Stimulated activated CD8-positive, alpha-beta memory T cell treated with anti-CD3 and anti-CD28 coated beads, Interleukin-15, amount 100 ng/mL, for 1 hour (primary cell): Measurements from ENCODE around the gene RELA.
"Not testable (repeated sequence)": the region's sequence is repeated elsewhere in the genome, so short reads cannot be mapped to it uniquely, and the experiment has no call there.

ENCODE experiments used
- DNase-seq: peaks from one replicate; pipeline ENCODE4 v3.0.0-alpha.2; 2020; ENCODE audit warnings: low read depth

RELA gene

DNA sequence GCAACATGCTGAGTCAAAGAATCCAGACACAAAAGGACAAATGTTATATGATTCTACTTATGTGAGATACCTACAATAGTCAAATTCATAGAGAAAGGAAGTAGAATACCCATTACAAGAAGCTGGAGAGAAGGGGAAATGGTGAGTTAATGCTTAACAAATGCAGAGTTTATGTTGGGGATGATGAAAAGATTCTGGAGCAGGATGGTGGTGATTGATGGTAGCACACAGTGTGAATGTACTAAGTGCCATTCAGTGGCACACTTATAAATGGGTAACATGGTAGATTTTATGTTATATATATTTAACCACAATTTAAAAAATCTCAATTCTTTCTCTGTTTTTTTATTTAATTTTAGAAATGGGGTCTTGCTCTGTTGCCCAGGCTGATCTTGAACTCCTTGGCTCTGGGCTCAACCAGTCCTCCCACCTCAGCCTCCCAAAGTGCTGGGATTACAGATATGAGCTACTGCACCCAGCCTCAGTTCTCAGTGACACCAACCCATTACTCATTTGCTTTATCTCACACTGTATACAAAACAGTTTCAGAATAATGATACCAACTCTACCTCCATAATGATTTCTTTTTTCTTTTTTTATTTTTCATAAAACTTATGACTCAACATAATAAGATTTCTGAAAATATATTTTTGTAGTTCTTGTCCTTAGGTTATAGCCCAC lies 9.6 kb upstream of the RELA start:
- DNase-seq = no peak

DNA sequence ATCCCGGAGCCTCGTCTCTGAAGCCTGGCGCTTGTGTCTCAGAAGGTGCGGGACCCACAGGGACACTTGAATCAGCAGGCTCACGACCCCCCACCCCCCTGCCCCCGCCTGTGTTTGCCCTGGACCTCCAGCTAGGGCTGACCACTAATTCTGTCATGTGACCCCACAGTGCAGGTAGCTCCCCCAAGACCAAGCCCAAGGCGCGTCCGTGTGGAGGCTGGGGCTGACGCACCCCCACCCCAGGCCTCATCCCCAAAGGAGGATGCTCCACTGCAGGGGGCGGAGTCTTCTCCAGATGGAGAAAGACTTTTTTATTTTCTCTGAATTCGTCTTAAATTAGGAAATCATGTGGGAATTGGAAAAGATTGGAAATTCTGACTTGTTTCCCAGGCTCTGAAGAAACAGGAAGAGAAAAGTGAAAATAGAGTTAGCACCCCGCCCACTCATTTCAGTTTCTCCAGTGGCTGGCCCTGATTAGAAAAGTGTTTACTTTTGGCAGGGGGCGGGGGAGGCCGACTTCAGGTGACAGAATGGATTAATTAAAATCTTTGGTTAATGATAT lies 1.0 kb upstream of the RELA start:
- no peak for DNase-seq

DNA sequence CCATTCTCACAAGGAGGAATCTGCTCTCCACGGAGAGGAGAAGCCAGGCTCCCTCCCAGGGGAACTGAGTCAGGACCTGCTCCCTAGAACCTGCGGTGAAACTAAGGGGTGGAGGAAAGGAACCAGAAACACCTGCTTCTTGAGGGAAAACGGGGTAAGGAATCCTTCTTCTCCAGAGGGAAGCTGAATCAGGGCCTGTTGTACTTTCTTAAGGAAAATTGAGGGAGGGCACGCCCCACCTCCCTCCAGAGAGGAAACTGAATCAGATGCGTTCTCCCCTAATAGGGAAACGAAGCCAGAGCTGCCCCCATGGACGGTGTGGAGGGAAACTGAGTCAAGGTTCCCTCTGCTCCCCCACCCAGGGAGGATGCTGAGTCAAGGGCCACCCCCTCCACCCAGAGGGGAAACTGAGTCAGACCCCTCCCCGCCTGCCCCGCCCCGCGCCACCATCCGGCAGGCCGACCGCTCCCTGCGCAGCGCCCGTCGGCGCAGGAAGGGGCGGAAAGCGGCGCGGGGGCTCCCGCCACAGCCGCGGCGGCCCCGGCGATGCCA lies 393 bp downstream of the RELA start:
- no peak for DNase-seq

DNA sequence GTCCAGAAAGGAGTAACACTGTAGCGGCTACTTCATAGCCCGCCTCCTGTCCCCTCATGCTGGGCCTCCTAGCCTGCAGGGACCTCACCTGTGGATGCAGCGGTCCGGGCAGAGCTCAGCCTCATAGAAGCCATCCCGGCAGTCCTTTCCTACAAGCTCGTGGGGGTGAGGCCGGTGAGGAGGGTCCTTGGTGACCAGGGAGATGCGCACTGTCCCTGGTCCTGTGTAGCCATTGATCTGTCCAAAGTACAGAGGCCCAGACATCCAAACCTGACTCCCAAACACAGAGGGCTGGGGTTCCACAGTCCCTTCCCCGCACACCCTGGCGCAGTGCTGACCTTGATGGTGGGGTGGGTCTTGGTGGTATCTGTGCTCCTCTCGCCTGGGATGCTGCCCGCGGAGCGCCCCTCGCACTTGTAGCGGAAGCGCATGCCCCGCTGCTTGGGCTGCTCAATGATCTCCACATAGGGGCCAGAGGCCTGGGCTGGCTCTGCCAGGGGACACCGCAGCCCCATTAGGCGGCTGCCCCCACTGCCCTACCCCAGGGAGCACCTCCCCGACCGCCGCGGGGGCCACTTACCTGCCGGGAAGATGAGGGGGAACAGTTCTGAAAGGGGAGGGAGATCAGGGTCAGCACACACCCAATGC lies 993 bp downstream of the RELA start:
- no peak for DNase-seq

DNA sequence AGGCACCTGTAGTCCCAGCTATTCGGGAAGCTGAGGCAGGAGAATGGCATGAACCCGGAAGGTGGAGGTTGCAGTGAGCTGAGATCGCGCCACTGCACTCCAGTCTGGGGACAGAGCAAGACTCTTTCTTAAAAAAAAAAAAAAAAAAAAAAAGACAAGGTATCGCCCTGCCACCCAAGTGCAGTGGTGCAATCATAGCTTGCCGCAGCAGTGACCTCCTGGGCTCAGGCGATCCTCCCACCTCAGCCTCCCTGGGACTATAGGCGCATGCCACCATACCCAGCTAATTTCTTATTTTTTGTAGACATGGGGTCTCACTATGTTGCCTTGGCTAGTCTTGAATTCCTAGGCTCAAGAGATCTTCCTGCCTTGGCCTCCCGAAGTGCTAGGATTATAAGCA lies 1.8 kb downstream of the RELA start:
- DNase-seq = not testable (repeated sequence)

DNA sequence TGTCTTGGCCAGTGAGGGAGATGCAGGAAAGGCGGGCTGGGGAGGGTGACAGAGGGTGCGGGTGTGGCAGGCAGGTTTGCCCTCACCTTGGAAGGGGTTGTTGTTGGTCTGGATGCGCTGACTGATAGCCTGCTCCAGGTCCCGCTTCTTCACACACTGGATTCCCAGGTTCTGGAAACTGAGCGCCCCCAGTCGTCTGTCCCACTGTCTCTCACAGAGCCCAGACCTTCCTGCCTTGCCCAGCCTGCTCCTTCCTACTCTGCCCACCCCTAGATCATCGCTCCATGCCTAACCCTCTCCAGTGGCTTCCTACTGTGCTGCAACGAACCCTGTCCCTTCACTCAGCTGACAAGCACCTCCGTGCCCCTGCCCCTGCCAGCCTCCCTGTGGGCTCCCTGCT lies 2.7 kb downstream of the RELA start:
- DNase-seq = no peak

DNA sequence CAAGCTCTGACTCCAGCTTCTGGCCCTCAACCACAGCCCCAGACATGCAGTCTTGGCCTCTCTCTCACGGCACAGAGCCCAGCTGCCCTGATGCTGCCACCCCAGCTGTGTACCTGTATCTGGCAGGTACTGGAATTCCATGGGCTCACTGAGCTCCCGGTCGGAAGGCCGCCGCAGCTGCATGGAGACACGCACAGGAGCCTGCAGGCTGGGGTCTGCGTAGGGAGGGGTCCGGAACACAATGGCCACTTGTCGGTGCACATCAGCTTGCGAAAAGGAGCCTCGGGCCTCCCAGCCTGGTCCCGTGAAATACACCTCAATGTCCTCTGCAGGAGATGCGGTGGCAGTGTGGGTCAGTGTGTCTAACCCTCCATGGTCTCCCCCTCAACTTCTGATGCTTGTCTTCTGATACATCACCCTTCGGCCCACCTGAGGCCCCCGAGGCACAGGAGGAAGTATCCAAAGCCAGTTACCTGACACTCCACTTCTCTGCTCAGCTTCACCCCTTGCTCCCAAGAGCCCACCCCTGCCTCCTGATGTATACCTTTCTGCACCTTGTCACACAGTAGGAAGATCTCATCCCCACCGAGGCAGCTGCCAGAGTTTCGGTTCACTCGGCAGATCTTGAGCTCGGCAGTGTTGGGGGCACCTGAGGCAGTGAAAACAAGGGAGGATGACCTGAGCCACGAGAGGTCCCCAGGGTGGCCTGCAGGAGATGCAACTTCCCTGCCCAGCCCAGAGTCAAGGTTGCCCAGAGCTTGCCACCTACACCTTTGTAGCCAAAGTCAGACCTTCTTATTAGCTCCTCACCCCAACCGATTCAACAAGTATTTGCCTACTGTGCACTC lies 4.3 kb downstream of the RELA start:
- DNase-seq = no peak

DNA sequence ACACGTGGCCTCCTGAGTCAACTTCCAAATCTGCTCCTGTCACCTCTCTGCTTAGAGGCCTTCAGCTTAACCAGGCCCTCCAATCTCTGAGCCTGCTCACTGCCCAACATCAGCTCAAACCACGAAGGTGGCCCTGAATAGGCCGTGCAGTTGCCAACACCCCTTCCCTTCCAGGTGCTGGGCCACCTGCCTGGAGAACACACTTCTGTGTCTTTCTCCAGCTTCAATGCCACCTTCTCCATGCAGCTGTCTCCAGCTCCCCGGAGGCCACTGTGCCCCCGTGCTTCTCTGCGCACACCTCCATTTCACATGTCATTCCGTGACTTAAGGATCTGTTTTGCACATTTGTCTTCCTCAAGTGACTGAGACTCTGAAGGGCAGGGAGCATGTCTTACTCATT lies 5.3 kb downstream of the RELA start:
- DNase-seq = no peak

DNA sequence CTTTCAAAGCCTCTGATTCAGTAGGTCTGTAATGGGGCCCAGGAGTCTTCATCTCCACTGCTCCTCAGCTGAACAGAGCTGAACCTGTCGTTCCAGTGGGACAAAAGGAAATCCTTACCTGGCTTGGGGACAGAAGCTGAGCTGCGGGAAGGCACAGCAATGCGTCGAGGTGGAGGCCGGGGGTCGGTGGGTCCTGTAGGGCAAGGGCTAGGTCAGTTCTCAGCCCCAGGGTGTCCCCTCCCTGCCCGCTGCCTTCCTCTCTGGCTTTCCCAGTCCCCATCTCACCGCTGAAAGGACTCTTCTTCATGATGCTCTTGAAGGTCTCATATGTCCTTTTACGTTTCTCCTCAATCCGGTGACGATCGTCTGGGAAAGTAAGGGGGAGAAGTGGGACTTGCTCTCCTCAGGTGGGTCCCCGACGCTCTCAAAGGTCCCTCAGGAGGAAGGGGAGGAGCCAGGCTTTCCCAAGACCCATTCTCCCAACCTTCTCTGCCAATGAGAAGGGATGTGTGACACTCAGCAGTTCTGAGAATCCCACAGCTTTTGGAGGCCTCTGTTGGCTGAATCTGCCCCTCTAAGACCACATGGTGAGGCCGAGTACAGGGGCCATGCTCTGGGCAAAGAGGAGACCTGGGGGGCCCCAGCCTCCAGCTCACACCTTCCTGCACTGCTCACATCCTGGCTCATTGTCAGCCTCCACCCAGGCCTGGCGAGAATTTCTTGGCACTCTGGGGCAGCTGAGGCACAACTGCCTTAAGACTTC lies 7.0 kb downstream of the RELA start:
- no peak for DNase-seq

DNA sequence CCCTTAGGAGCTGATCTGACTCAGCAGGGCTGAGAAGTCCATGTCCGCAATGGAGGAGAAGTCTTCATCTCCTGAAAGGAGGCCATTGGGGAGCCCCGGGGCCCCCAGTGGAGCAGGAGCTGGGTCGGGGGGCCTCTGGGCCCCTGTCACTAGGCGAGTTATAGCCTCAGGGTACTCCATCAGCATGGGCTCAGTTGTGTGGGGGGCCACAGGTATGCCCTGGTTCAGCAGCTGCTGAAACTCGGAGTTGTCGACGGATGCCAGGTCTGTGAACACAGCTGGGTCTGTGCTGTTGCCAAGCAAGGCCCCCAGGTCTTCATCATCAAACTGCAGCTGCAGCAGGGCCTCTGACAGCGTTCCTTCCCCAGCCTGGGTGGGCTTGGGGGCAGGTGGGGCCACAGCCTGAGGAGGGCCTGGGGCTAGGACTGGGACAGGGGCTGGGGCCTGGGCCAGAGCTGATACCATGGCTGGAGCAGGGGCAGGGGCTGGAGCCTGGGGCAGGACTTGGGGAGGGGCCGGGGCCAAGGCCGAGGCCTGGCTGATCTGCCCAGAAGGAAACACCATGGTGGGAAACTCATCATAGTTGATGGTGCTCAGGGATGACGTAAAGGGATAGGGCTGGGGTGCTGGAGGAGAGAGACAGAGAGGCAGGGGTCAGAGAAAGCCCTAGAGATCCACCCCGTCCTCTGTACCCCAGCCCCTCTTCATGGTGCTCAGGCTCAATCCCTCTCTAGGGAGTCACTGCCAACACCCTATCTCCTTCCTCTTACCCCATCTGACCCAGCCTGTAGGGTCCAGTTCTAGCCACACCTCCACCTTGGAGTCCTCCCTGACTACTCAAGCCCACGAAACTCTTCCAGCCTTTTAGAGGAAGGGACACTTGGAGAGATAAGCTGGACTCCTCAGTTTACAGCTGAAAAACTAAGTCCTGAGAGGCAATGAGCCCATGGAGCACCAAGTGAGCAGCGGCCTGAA lies 8.1 kb downstream of the RELA start:
- no peak for DNase-seq

DNA sequence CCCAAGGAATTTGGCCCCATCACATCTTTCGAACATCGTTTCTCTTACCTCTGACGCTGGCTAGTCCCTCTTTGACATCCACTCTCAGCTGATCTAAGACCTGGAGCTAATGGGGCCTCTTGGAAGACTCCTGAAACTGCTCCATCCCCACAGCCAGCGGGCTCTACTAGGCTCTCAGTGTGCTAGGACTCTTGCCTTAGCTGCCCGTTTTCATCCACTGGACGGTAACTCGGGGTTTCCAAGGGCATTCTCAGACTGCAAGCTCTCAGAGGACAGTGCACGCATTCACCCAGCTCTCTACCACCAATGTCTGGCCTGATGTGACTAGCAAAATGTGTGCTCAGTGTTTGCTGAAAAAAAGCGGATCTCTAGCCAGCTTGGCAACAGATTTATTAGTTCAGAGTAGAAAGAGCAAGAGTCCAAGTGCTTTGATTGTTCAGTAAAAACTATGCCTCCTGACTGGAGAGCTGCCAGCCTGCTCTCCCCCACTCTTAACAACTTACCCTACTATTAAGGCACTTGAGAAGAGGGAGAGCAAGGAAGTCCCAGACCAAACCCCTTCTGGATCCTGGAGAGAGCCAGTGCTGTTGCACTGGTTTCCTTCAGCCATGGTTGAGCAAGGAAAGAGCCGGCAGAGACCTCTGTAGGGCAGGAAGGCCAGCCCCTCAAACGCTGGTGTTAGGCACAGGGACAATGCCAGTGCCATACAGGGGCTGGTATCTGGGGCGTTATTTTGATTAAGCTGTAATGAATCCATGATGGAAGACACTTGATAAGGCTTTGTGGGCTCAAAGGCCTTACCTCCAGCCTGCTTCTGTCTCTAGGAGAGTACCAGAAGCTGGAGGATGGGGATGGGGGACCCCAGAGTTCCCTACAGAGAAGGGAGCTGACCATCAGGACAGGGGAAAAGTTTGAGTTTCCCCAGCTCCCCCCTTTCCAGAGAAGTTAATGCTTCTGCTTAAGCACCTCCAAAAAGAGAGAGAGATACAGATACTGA lies 9.2 kb downstream of the RELA start:
- DNase-seq = no peak

DNA sequence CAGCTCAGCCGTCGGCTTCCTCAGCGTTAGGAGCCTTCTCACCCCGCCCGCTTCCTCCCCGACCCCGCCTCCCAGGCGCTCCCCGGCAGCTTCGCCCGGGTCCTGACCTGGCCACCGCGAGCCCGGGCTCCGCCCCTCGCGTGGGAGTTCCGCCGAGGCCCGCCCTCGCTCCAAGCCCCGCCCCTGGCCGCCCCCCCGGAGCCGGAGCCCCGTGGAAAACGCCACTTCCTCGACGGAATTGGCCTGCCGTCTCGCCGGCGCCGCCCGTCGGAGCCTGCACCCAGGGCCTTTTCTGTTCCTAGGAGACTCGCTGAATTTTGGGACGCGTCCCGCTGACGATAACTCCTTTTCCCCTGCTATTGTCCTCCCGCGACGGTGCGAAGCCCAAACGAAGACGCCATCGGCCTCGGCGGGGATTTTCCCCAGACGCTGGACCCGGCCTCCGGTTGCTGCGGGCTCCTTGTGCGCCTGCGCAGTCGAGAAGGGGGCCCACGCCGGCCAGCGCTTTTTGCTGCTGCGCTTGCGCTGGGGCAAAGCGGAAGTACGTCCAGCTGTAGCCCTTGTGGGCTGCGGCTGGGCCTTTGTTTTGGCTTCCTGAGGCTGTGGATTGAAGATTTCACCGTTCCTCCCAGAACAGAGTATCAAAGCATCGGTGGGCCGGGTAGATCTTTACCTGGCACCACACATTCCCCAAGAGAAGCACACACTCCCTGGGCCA lies 10.0 kb downstream of the RELA start:
- DNase-seq = peak; percentile 91

DNA sequence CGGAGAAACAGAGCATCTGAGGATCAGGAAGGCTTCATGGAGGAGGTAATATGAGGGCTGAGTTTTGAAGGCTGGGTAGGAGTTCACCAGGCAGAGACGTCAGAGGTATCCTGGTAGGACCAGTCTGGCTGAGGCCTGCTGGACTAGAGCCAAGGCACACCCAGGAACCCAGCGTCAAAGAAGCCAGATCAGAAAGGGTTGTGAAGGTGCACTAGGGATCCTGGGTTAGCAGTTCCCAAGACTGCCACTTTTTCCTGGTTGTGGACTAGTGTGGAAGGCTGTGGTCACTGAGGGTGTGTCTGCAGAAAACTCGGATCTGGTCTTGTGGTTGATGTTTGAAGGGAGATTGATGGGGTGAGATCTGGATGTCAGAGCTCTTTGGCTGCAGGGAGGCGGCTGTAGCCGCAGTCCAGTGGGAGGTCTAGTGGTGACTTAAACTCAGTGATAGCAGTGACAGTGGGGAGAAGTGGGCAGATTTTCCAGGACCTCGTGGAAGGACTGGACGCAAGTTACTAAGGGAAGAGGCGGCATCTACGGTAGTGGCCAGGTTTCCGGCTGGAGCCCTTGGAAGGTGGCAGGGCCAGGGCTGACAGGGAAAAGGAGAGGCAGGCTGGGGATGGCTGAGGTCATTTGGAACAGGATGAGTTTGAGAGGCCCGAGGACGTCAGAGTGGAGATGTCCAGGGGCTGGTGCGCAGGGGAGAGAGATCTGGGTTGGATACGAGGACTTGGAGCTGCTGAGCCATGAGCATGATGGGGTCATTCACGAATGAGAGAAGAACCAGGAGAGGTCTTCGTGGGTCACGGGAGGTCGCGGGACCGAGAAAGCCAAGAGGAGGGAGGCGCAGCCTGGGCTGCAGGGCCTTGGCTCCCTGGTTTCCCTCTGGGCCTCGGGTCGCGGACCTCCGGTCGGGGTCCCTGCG lies 10.9 kb downstream of the RELA start:
- no peak for DNase-seq

DNA sequence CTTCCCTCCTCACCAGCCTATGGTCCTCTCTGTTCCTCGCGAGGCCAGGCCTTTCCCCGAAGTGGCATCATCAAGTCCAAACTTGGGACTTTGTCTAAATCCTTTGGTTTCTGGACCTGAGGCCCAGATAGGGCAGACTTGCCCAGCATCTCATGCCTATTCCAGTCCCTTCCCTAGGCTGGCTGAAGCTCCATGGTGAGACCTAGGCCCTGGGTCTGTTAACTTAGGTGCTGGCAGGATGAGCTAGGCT lies 11.5 kb downstream of the RELA start:
- no peak for DNase-seq

DNA sequence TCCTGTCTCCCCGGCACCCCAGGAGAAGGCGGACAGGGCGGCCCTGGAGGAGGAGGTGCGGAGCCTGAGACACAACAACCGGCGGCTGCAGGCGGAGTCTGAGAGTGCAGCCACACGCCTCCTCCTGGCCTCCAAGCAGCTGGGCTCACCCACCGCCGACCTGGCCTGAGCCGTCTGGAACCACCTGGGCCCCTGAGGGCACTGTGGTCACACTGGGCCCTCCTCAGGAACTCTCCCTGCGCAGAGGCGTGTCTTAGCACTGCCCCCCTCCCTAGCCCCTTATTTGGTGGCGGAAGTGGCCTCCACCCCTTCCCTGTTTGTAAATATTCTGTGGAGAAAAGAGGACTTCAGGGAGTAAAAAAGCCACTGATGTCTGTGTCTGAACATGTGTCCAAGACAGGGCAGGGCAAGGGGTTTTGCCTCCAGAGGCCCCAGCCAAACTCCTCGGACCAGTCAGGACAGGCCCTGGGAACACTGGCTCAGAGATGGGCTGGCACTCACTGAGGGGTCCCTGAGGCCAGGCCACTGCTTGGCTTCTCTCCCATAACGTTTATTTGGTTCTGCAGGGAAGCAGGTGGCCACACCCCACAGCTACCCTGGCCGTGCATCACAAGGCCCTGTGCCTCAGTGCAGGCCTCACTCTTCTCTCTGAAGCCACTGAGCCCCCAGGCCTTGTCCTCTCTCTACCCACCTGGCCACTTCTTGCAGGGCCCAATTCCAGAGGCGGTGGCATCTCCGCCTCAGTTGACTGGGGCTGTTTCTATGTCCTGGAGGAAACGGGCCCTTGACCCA lies 12.0 kb downstream of the RELA start:
- no peak for DNase-seq

DNA sequence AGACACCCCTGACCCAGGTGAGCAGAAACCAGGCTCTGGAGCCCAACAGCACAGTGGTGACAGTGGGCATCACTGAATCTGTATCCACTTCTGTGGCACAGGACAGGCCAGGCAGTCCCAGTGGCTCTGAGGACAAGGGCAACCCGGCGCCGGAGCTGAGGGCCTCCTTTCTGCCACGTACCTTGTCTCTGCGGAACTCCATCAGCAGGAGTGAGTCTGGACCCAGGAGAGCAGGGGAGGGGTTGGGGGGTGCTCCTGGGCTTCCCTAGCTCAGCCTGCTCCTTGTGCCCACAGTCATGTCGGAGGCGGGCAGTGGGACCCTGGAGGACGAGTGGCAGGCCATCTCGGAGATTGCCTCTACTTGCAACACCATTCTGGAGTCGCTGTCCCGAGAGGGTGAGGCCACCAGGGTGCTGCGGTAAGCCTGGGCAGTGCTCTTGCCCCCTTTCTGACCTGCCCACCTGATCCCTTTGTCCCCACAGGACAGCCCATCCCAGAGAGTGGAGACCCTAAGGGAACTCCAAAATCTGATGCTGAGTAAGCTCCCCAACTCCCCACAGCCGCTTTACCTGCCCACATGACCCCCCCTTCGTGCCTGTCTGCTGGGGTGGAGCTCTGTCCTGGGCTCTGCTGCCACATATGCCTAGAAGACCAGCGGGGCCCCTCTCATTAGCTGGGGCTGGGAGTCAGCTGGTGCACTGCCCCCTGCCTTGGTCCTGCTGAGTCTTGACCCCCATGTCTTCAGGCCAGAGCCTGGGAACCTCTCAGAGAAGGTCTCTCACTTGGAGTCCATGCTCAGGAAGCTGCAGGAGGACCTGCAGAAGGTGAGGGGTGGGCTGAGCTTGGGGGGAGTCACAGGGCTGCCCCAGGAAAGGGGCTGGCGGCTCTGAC lies 12.8 kb downstream of the RELA start:
- DNase-seq = no peak
